GM12878 (cell line): Measurements from ENCODE around the gene PI4KA. TPM values are rescaled to one million over a fixed set of nuclear protein-coding genes. Genes with fewer than 3 reads are reported as not detected.

Source experiments
- ASH2L ChIP-seq: fragments of 300-600, 200-600 bp; sonication (generic); IDR thresholded peaks from 2 replicates; pipeline ENCODE4 v1.6.1; 2017; ENCODE audit warnings: low read depth, mild to moderate bottlenecking, borderline replicate concordance
- CREB1 ChIP-seq: IDR thresholded peaks from 2 replicates; pipeline ENCODE4 v1.6.1; 2012; ENCODE audit warnings: low read depth, mild to moderate bottlenecking, inconsistent platforms
- EGR1 ChIP-seq, 2 experiments: IDR thresholded peaks; 1 replicate in 1 of 2; 2 replicates in 1 of 2; pipeline ENCODE4 v1.6.1; 2011 to 2012; ENCODE audit warnings: low read depth in 2 of 2, low read length in 2 of 2, borderline replicate concordance in 1 of 2, mild to moderate bottlenecking in 1 of 2, moderate library complexity in 1 of 2
- EP300 ChIP-seq, 2 experiments: fragments of 150-350 bp in 1 of 2; IDR thresholded peaks; 2 replicates each; pipeline ENCODE4 v1.6.1; 2011 to 2012; ENCODE audit warnings: low read depth in 2 of 2, low read length in 2 of 2, borderline replicate concordance in 1 of 2, improper control_type of control experiment in 1 of 2, inconsistent platforms in 1 of 2; ENCODE audit not compliant: control insufficient read depth in 1 of 2
- EZH2 ChIP-seq: IDR thresholded peaks from 2 replicates; pipeline ENCODE4 v1.6.1; 2012; ENCODE audit warnings: low read depth, mild to moderate bottlenecking, control low read depth, inconsistent platforms, low read length, borderline replicate concordance; ENCODE audit not compliant: control insufficient read depth
- IKZF1 ChIP-seq: fragments of 450-650 bp; conservative IDR thresholded peaks from 2 replicates; pipeline ENCODE4 v1.6.1; 2017; ENCODE audit warnings: antibody characterized with exemption, mild to moderate bottlenecking
- KLF5 ChIP-seq: fragments of 450-650 bp; IDR thresholded peaks from 2 replicates; pipeline ENCODE4 v1.6.1; 2014; ENCODE audit warnings: mild to moderate bottlenecking; ENCODE audit not compliant: partially characterized antibody
- NFXL1 ChIP-seq: fragments of 450-650 bp; IDR thresholded peaks from 2 replicates; pipeline ENCODE4 v1.6.1; 2017; ENCODE audit warnings: antibody characterized with exemption, mild to moderate bottlenecking, borderline replicate concordance
- PML ChIP-seq: IDR thresholded peaks from 2 replicates; pipeline ENCODE4 v1.6.1; 2012; ENCODE audit warnings: low read length, inconsistent platforms
- POU2F2 ChIP-seq: IDR thresholded peaks from 3 replicates; pipeline ENCODE4 v1.6.1; 2011; ENCODE audit warnings: low read depth, mild to moderate bottlenecking, low read length, borderline replicate concordance
- RELA ChIP-seq: fragments of 450-650 bp; IDR thresholded peaks from 2 replicates; pipeline ENCODE4 v1.8.0; 2014; ENCODE audit warnings: borderline replicate concordance; ENCODE audit not compliant: partially characterized antibody
- RUNX3 ChIP-seq: IDR thresholded peaks from 2 replicates; pipeline ENCODE4 v1.6.1; 2012; ENCODE audit warnings: low read length, inconsistent platforms
- SIN3A ChIP-seq: IDR thresholded peaks from 2 replicates; pipeline ENCODE4 v1.6.1; 2012; ENCODE audit warnings: low read depth, low read length, improper control_type of control experiment
- SREBF2 ChIP-seq: IDR thresholded peaks from 2 replicates; pipeline ENCODE4 v1.6.1; 2012; ENCODE audit warnings: mild to moderate bottlenecking, low read length
- TCF7 ChIP-seq: IDR thresholded peaks from 2 replicates; pipeline ENCODE4 v1.6.1; 2014; ENCODE audit warnings: antibody characterized with exemption, borderline replicate concordance
- YBX1 ChIP-seq: fragments of 450-650 bp; IDR thresholded peaks from 2 replicates; pipeline ENCODE4 v1.6.1; 2016; ENCODE audit warnings: antibody characterized with exemption
- ZBTB33 ChIP-seq: fragments of 450-650 bp; IDR thresholded peaks from 2 replicates; pipeline ENCODE4 v1.6.1; 2017; ENCODE audit warnings: mild to moderate bottlenecking
- ZNF207 ChIP-seq: fragments of 450-650 bp; IDR thresholded peaks from 2 replicates; pipeline ENCODE4 v1.6.1; 2014; ENCODE audit warnings: antibody characterized with exemption, mild to moderate bottlenecking, borderline replicate concordance
- ZNF622 ChIP-seq: fragments of 450-650 bp; IDR thresholded peaks from 2 replicates; pipeline ENCODE4 v1.6.1; 2017; ENCODE audit warnings: mild to moderate bottlenecking, inconsistent platforms
- polyA plus RNA-seq, 11 experiments: library from polyadenylated mRNA; depleted of rRNA in 4 of 11; unstranded in 6 of 11; stranded (reverse) in 5 of 11; fragments of >200 nt; fragmentation: Nextera tagmentation in 4 of 11; fragmentation: Illumina TruSeq in 1 of 11; extraction: Ambion mirVana in 4 of 11; extraction: Trizol in 1 of 11; gene quantifications; 1 replicate in 1 of 11; 2 replicates in 10 of 11; pipeline versions ENCODE4 v1.2.1 to v1.2.3, GENCODE V29; 2011 to 2016; ENCODE audit warnings: inconsistent platforms in 2 of 11, missing spikeins in 2 of 11, low read depth in 1 of 11
- total RNA-seq, 4 experiments: library from RNA; depleted of rRNA in 3 of 4; stranded (reverse); fragments of >200 nt in 3 of 4; fragmentation: Illumina TruSeq in 1 of 4; extraction: Trizol in 1 of 4; gene quantifications; 2 replicates each; pipeline versions ENCODE4 v1.2.1 to v1.2.3, GENCODE V29; 2013 to 2021
- TF ChIP-seq, protein P1 (sequence below): fragments of 450-650 bp; IDR thresholded peaks from 2 replicates; pipeline ENCODE4 v1.6.1; 2017; ENCODE audit warnings: mild to moderate bottlenecking, moderate library complexity
- TF ChIP-seq, protein P2 (sequence below): IDR thresholded peaks from 2 replicates; pipeline ENCODE4 v1.6.1; 2012; ENCODE audit warnings: low read depth, low read length, improper control_type of control experiment
- TF ChIP-seq, protein P3 (sequence below): IDR thresholded peaks from 2 replicates; pipeline ENCODE4 v1.6.1; 2012; ENCODE audit warnings: low read depth, low read length, improper control_type of control experiment

The PI4KA gene
- total and polyA plus RNA-seq, 10 of the 15 experiments (the other 5 are each of a cell fraction or from before 2014, with no cell fraction given), result 4.2 to 78.4 (median 42.1) TPM

DNA sequence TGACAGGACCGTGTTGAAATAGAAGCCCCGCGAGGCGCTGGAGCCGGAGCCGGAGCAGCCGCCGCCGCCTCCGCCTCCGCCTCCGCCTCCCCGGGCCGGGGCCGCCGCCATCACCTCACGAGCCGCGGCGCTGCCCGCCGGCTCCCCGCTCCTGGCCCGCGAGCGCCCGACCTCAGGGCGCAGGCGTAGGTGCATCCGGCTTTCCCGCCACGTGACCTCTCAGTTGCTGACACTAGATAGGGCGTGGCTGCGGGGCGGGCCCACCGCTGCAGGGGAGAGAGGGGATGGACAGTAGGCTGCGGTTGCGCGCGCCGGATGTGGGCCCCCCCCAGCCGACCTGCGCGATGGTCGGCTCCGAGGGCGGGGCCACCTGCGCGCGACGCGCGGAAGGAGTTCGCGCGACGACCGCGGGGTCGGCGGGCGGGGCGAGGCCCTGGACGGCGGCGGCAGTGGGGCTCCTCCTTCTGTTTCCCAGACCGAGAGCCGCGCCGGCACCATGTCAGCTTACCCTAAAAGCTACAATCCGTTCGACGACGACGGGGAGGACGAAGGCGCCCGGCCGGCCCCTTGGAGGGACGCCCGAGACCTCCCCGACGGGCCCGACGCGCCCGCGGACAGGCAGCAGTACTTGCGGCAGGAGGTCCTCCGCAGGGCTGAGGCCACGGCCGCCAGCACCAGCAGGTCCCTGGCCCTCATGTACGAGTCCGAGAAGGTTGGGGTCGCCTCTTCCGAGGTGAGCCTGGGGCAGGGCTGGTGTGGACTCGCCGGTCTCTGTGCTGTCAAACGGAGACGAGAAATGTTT lies at the start of gene PI4KA, which contains the start of gene SNAP29 (continued):
- TF ChIP-seq RELA, result peak; percentile 93
- TF ChIP-seq TCF7, result no peak
- TF ChIP-seq NFXL1, result peak; percentile 50; the same call in 1 of the 2 replicates
- peak; percentile 99 for TF ChIP-seq KLF5
- TF ChIP-seq, protein P1, sequence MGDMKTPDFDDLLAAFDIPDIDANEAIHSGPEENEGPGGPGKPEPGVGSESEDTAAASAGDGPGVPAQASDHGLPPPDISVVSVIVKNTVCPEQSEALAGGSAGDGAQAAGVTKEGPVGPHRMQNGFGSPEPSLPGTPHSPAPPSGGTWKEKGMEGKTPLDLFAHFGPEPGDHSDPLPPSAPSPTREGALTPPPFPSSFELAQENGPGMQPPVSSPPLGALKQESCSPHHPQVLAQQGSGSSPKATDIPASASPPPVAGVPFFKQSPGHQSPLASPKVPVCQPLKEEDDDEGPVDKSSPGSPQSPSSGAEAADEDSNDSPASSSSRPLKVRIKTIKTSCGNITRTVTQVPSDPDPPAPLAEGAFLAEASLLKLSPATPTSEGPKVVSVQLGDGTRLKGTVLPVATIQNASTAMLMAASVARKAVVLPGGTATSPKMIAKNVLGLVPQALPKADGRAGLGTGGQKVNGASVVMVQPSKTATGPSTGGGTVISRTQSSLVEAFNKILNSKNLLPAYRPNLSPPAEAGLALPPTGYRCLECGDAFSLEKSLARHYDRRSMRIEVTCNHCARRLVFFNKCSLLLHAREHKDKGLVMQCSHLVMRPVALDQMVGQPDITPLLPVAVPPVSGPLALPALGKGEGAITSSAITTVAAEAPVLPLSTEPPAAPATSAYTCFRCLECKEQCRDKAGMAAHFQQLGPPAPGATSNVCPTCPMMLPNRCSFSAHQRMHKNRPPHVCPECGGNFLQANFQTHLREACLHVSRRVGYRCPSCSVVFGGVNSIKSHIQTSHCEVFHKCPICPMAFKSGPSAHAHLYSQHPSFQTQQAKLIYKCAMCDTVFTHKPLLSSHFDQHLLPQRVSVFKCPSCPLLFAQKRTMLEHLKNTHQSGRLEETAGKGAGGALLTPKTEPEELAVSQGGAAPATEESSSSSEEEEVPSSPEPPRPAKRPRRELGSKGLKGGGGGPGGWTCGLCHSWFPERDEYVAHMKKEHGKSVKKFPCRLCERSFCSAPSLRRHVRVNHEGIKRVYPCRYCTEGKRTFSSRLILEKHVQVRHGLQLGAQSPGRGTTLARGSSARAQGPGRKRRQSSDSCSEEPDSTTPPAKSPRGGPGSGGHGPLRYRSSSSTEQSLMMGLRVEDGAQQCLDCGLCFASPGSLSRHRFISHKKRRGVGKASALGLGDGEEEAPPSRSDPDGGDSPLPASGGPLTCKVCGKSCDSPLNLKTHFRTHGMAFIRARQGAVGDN, result peak; percentile 61
- TF ChIP-seq EGR1 (IDR thresholded peaks at IDR 0.05; ENCODE audit: borderline replicate concordance in 1 of 2, low read depth in 2 of 2, low read length in 2 of 2), result peak in 1 of 2 experiments; percentile 70; a peak in 2 of 3 replicates
- no peak for TF ChIP-seq ASH2L
- peak; percentile 71; the same call in 1 of the 2 replicates for TF ChIP-seq PML
- TF ChIP-seq SIN3A, result peak; percentile 63
- TF ChIP-seq ZBTB33, result no peak; the same call in 1 of the 2 replicates
- peak; percentile 62; the same call in 1 of the 3 replicates for TF ChIP-seq POU2F2
- peak; percentile 97 for TF ChIP-seq RUNX3
- TF ChIP-seq IKZF1, result peak; percentile 100
- TF ChIP-seq EP300 (IDR thresholded peaks at IDR 0.05; ENCODE audit: borderline replicate concordance in 1 of 2, control insufficient read depth in 1 of 2, low read depth in 2 of 2, low read length in 2 of 2), result peak in 1 of 2 experiments; percentile 10; a peak in 1 of 4 replicates
- TF ChIP-seq YBX1, result no peak
- TF ChIP-seq SREBF2, result no peak
- no peak for TF ChIP-seq ZNF622
- peak; percentile 97; the same call in 1 of the 2 replicates for TF ChIP-seq ZNF207
- TF ChIP-seq, protein P2, sequence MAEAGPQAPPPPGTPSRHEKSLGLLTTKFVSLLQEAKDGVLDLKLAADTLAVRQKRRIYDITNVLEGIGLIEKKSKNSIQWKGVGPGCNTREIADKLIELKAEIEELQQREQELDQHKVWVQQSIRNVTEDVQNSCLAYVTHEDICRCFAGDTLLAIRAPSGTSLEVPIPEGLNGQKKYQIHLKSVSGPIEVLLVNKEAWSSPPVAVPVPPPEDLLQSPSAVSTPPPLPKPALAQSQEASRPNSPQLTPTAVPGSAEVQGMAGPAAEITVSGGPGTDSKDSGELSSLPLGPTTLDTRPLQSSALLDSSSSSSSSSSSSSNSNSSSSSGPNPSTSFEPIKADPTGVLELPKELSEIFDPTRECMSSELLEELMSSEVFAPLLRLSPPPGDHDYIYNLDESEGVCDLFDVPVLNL, result no peak; the same call in 1 of the 2 replicates
- no peak for TF ChIP-seq EZH2
- TF ChIP-seq CREB1, result peak; percentile 84
- TF ChIP-seq, protein P3, sequence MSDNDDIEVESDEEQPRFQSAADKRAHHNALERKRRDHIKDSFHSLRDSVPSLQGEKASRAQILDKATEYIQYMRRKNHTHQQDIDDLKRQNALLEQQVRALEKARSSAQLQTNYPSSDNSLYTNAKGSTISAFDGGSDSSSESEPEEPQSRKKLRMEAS, result peak; percentile 97
